ENCODE data around the gene BBS7. TPM values are rescaled to one million over a fixed set of nuclear protein-coding genes. Genes with fewer than 3 reads are reported as not detected.

BBS7 gene
- total and polyA plus RNA-seq, 9 of the 15 experiments (the other 6 are each of a cell fraction or from before 2014, with no cell fraction given), result 13.4 to 25.8 (median 16.4) TPM

GRCh38 chr4:121783210-121783609 is 87.1 kb downstream of the BBS7 start (continued):
- TF ChIP-seq TCFL5 (CRISPR knock-in tag; conservative IDR thresholded peaks at IDR 0.05), result no peak
- TF ChIP-seq ZNF318 (IDR thresholded peaks at IDR 0.05; ENCODE audit: borderline replicate concordance in 1 of 2, low read depth in 1 of 2), result no peak
- no peak for TF ChIP-seq HMG20B (CRISPR knock-in tag; IDR thresholded peaks at IDR 0.05)
- TF ChIP-seq ELK3 (CRISPR knock-in tag; IDR thresholded peaks at IDR 0.05), result no peak
- TF ChIP-seq ARID3B (CRISPR knock-in tag; IDR thresholded peaks at IDR 0.05; ENCODE audit: borderline replicate concordance), result no peak
- no peak for TF ChIP-seq ZNF165 (CRISPR knock-in tag; IDR thresholded peaks at IDR 0.05; ENCODE audit: borderline replicate concordance)
- TF ChIP-seq MEF2A (IDR thresholded peaks at IDR 0.05; ENCODE audit: control insufficient read depth, low read depth, low read length), result peak; percentile 95
- no peak for TF ChIP-seq FOXK2 (conservative IDR thresholded peaks at IDR 0.05 in 1 of 2, IDR thresholded peaks at IDR 0.05 in 1 of 2; ENCODE audit: low read depth in 2 of 2)
- no peak for TF ChIP-seq ZNF143 (CRISPR knock-in tag; IDR thresholded peaks at IDR 0.05)
- peak; percentile 89 for TF ChIP-seq PKNOX1 (IDR thresholded peaks at IDR 0.05)
